Measurements from ENCODE around the gene DPEP2. TPM values are rescaled to one million over a fixed set of nuclear protein-coding genes. Genes with fewer than 3 reads are reported as not detected.

DPEP2 gene
- total RNA-seq, 2 donors from 2014 or later, result 42.7 to 51.2 TPM

- H3K9me3 ChIP-seq (ENCODE audit: control insufficient read depth, low read length, poor library complexity, severe bottlenecking), result no peaks in the 10 kb centered on the region
- Mint-ChIP-seq H3K4me1 (peaks cover 20% of the 10 kb centered on the region), H3K27ac (peak overlapping the region; percentile 92), H3K27me3 (no peaks in the 10 kb centered on the region), H3K4me3 (peak overlapping the region; percentile 98), H3K36me3 (ENCODE audit: low read depth) (no peaks in the 10 kb centered on the region)
- ATAC-seq (no peak), DNase-seq (no peak)
Measured at GRCh38 chr16:67966549-67967182, 32.6 kb downstream of the DPEP2 start.

GRCh38 chr16:67965668-67966548 lies 33.4 kb downstream of the DPEP2 start:
- no peaks in the 10 kb centered on the region for H3K9me3 ChIP-seq (ENCODE audit: control insufficient read depth, low read length, poor library complexity, severe bottlenecking)
- DNase-seq (no peak), ATAC-seq (no peak)
- H3K4me3 Mint-ChIP-seq, result no peak overlapping the region
- peaks cover 20% of the 10 kb centered on the region for H3K4me1 Mint-ChIP-seq
- H3K36me3 Mint-ChIP-seq (ENCODE audit: low read depth), result no peaks in the 10 kb centered on the region
- H3K27me3 Mint-ChIP-seq, result no peaks in the 10 kb centered on the region
- H3K27ac Mint-ChIP-seq, result no peak overlapping the region

- no peaks in the 10 kb centered on the region for H3K9me3 ChIP-seq (ENCODE audit: control insufficient read depth, low read length, poor library complexity, severe bottlenecking)
- no peaks in the 10 kb centered on the region for H3K27me3 Mint-ChIP-seq
- no peak overlapping the region for H3K4me3 Mint-ChIP-seq
- peaks cover 4% of the 10 kb centered on the region for H3K36me3 Mint-ChIP-seq (ENCODE audit: low read depth)
- no peak for DNase-seq
- peaks cover 20% of the 10 kb centered on the region for H3K4me1 Mint-ChIP-seq
- ATAC-seq, result no peak
- no peak overlapping the region for H3K27ac Mint-ChIP-seq
Measured at GRCh38 chr16:67964477-67965131, 34.7 kb downstream of the DPEP2 start.

GRCh38 chr16:67963662-67964321 lies 35.5 kb downstream of the DPEP2 start:
- Mint-ChIP-seq H3K36me3 (ENCODE audit: low read depth) (peaks cover 4% of the 10 kb centered on the region), H3K4me1 (peaks cover 17% of the 10 kb centered on the region), H3K27me3 (no peaks in the 10 kb centered on the region), H3K27ac (no peak overlapping the region), H3K4me3 (no peak overlapping the region)
- ATAC-seq, result no peak
- no peak for DNase-seq
- H3K9me3 ChIP-seq (ENCODE audit: control insufficient read depth, low read length, poor library complexity, severe bottlenecking), result no peaks in the 10 kb centered on the region

GRCh38 chr16:67963292-67963661 lies 36.0 kb downstream of the DPEP2 start:
- DNase-seq, result no peak
- Mint-ChIP-seq H3K4me3 (no peak overlapping the region), H3K36me3 (ENCODE audit: low read depth) (peaks cover 4% of the 10 kb centered on the region), H3K4me1 (peaks cover 20% of the 10 kb centered on the region), H3K27ac (no peak overlapping the region), H3K27me3 (no peaks in the 10 kb centered on the region)
- H3K9me3 ChIP-seq (ENCODE audit: control insufficient read depth, low read length, poor library complexity, severe bottlenecking), result no peaks in the 10 kb centered on the region
- no peak for ATAC-seq

- no peaks in the 10 kb centered on the region for H3K9me3 ChIP-seq (ENCODE audit: control insufficient read depth, low read length, poor library complexity, severe bottlenecking)
- Mint-ChIP-seq H3K27me3 (no peaks in the 10 kb centered on the region), H3K4me3 (no peak overlapping the region), H3K4me1 (peaks cover 15% of the 10 kb centered on the region), H3K27ac (peak overlapping the region; percentile 37), H3K36me3 (ENCODE audit: low read depth) (peaks cover 4% of the 10 kb centered on the region)
- DNase-seq (no peak), ATAC-seq (no peak)
Measured at GRCh38 chr16:67962135-67962534, 37.1 kb downstream of the DPEP2 start.

GRCh38 chr16:67961551-67961957 lies 37.7 kb downstream of the DPEP2 start:
- Mint-ChIP-seq H3K4me3 (no peak overlapping the region), H3K27me3 (no peaks in the 10 kb centered on the region), H3K27ac (no peak overlapping the region), H3K4me1 (peaks cover 13% of the 10 kb centered on the region), H3K36me3 (ENCODE audit: low read depth) (peaks cover 4% of the 10 kb centered on the region)
- no peak for ATAC-seq
- no peak for DNase-seq
- no peaks in the 10 kb centered on the region for H3K9me3 ChIP-seq (ENCODE audit: control insufficient read depth, low read length, poor library complexity, severe bottlenecking)

GRCh38 chr16:67959536-67960329 lies 39.6 kb downstream of the DPEP2 start:
- H3K27ac Mint-ChIP-seq, result no peak overlapping the region
- no peak overlapping the region for H3K4me3 Mint-ChIP-seq
- H3K4me1 Mint-ChIP-seq, result peaks cover 11% of the 10 kb centered on the region
- H3K36me3 Mint-ChIP-seq (ENCODE audit: low read depth), result peaks cover 4% of the 10 kb centered on the region
- H3K9me3 ChIP-seq (ENCODE audit: control insufficient read depth, low read length, poor library complexity, severe bottlenecking), result no peaks in the 10 kb centered on the region
- DNase-seq (no peak), ATAC-seq (no peak)
- no peaks in the 10 kb centered on the region for H3K27me3 Mint-ChIP-seq

GRCh38 chr16:67957622-67958021 lies 41.7 kb downstream of the DPEP2 start:
- ATAC-seq (no peak), DNase-seq (no peak)
- Mint-ChIP-seq H3K4me3 (no peak overlapping the region), H3K27me3 (no peaks in the 10 kb centered on the region), H3K4me1 (peaks cover 8% of the 10 kb centered on the region), H3K27ac (no peak overlapping the region), H3K36me3 (ENCODE audit: low read depth) (peaks cover 4% of the 10 kb centered on the region)
- no peaks in the 10 kb centered on the region for H3K9me3 ChIP-seq (ENCODE audit: control insufficient read depth, low read length, poor library complexity, severe bottlenecking)

GRCh38 chr16:67954421-67955196 lies 44.7 kb downstream of the DPEP2 start:
- no peaks in the 10 kb centered on the region for H3K36me3 Mint-ChIP-seq (ENCODE audit: low read depth)
- ATAC-seq (no peak), DNase-seq (no peak)
- H3K9me3 ChIP-seq (ENCODE audit: control insufficient read depth, low read length, poor library complexity, severe bottlenecking), result no peaks in the 10 kb centered on the region
- H3K27me3 Mint-ChIP-seq, result no peaks in the 10 kb centered on the region
- peaks cover 5% of the 10 kb centered on the region for H3K4me1 Mint-ChIP-seq
- H3K4me3 Mint-ChIP-seq, result no peak overlapping the region
- no peak overlapping the region for H3K27ac Mint-ChIP-seq

- DNase-seq, result no peak
- H3K9me3 ChIP-seq (ENCODE audit: control insufficient read depth, low read length, poor library complexity, severe bottlenecking), result no peaks in the 10 kb centered on the region
- Mint-ChIP-seq H3K4me3 (no peak overlapping the region), H3K36me3 (ENCODE audit: low read depth) (no peaks in the 10 kb centered on the region), H3K27me3 (no peaks in the 10 kb centered on the region), H3K27ac (no peak overlapping the region), H3K4me1 (peaks cover 5% of the 10 kb centered on the region)
- ATAC-seq, result no peak
Measured at GRCh38 chr16:67953641-67954375, 45.5 kb downstream of the DPEP2 start.
